A549 (cell line): Measurements from ENCODE around the gene ARHGDIA. TPM values are rescaled to one million over a fixed set of nuclear protein-coding genes. Genes with fewer than 3 reads are reported as not detected.

Experiments used
- ATAC-seq, 2 experiments: fragments of 200-7000 bp in 1 of 2; fragments of >200 bp in 1 of 2; cut with Nextera tagmentation in 1 of 2; cut with Tn5 transposase in 1 of 2; 3 replicates each; pipeline versions ENCODE4 v1.8.0 to v1.9.1; 2018 to 2020; ENCODE audit warnings: mild to moderate bottlenecking in 1 of 2, moderate library complexity in 1 of 2
- CTCF ChIA-PET: fragments of 300-600 bp; sonication (Branson Sonifier 250); formaldehyde crosslinking; extraction: SDS; loops from one replicate; lab custom pipeline; 2021; ENCODE audit warnings: antibody characterized with exemption, inconsistent platforms; lab: Yijun Ruan, JAX
- POLR2A ChIA-PET: fragments of 350-600 bp; formaldehyde crosslinking; extraction: SDS; loops from one replicate; lab custom pipeline; 2021; ENCODE audit warnings: antibody characterized with exemption, inconsistent platforms; lab: Yijun Ruan, JAX
- DNase-seq, 2 experiments: peaks; one replicate each; pipeline versions ENCODE4 v3.0.0 to v3.0.0-alpha.2; 2011 to 2016; ENCODE audit warnings: low read depth in 1 of 2, low spot score in 1 of 2
- FAIRE-seq: peaks from 2 replicates; lab custom pipeline; 2011; peaks lifted over from hg19 to GRCh38; lab: Jason Lieb, UNC
- H3K27ac ChIP-seq, 2 experiments: fragments of >200 bp; sonication (Bioruptor Twin); formaldehyde crosslinking; 3 replicates each; pipeline ENCODE4 v1.5.1; 2016 to 2017
- H3K4me1 ChIP-seq: fragments of >200 bp; sonication (Bioruptor Twin); formaldehyde crosslinking; 3 replicates; pipeline ENCODE4 v1.6.1; 2016
- H3K4me2 ChIP-seq: fragments of >200 bp; sonication (Bioruptor Twin); formaldehyde crosslinking; 3 replicates; pipeline ENCODE4 v1.6.1; 2016
- H3K4me3 ChIP-seq: fragments of >200 bp; sonication (Bioruptor Twin); formaldehyde crosslinking; 3 replicates; pipeline ENCODE4 v1.5.1; 2016
- H3K9me3 ChIP-seq: fragments of >200 bp; sonication (Bioruptor Twin); formaldehyde crosslinking; 3 replicates; pipeline ENCODE4 v1.6.1; 2016
- BHLHE40 ChIP-seq: IDR thresholded peaks from 2 replicates; pipeline ENCODE4 v1.6.1; 2012; ENCODE audit warnings: low read depth, low read length, inconsistent platforms
- CBX2 ChIP-seq: fragments of 200-600 bp; sonication (generic); IDR thresholded peaks from 2 replicates; pipeline ENCODE4 v1.6.1; 2016; ENCODE audit warnings: low read depth, mild to moderate bottlenecking, borderline replicate concordance
- CHD2 ChIP-seq: fragments of 150-350 bp; IDR thresholded peaks from 2 replicates; pipeline ENCODE4 v1.6.1; 2014; ENCODE audit warnings: low read length; ENCODE audit not compliant: partially characterized antibody
- CHD4 ChIP-seq: fragments of 200-600 bp; sonication (generic); IDR thresholded peaks from 2 replicates; pipeline ENCODE4 v1.6.1; 2016; ENCODE audit warnings: antibody characterized with exemption, mild to moderate bottlenecking, borderline replicate concordance
- CTCF ChIP-seq: fragments of >200 bp; sonication (Bioruptor Twin); formaldehyde crosslinking; IDR thresholded peaks from 3 replicates; pipeline ENCODE4 v1.5.1; 2016
- EP300 ChIP-seq, 2 experiments: fragments of >200 bp; sonication (Bioruptor Twin); formaldehyde crosslinking; IDR thresholded peaks; 2 replicates in 1 of 2; 3 replicates in 1 of 2; pipeline ENCODE4 v1.6.1; 2016 to 2017
- ESRRA ChIP-seq: fragments of 150-350 bp; IDR thresholded peaks from 2 replicates; pipeline ENCODE4 v1.6.1; 2014; ENCODE audit warnings: mild to moderate bottlenecking, low read length, borderline replicate concordance
- FOSB ChIP-seq: fragments of 250-450 bp; sonication (Bioruptor Pico); IDR thresholded peaks from 2 replicates; pipeline ENCODE4 v1.5.0; 2020; ENCODE audit warnings: mild to moderate bottlenecking, moderate library complexity
- FOSL2 ChIP-seq, 2 experiments: fragments of 450-650 bp in 1 of 2; fragments of >200 bp in 1 of 2; sonication (Bioruptor Twin) in 1 of 2; formaldehyde crosslinking; IDR thresholded peaks; 2 replicates each; pipeline versions ENCODE4 v1.5.0 to v1.6.1; 2016 to 2020; ENCODE audit warnings: mild to moderate bottlenecking in 1 of 2, moderate library complexity in 1 of 2
- HDAC2 ChIP-seq: fragments of 200-600 bp; sonication (generic); IDR thresholded peaks from 2 replicates; pipeline ENCODE4 v1.6.1; 2016
- HEYL ChIP-seq: fragments of 250-450 bp; sonication (Bioruptor Pico); IDR thresholded peaks from 2 replicates; pipeline ENCODE4 v1.8.0; 2021; ENCODE audit warnings: mild to moderate bottlenecking, moderate library complexity
- HOXA7 ChIP-seq: fragments of 250-450 bp; sonication (Bioruptor Pico); IDR thresholded peaks from 2 replicates; pipeline ENCODE4 v1.5.0; 2020; ENCODE audit warnings: mild to moderate bottlenecking, moderate library complexity
- JUN ChIP-seq, 2 experiments: fragments of >200 bp; sonication (Bioruptor Twin); formaldehyde crosslinking; IDR thresholded peaks; 2 replicates in 1 of 2; 3 replicates in 1 of 2; pipeline ENCODE4 v1.6.1; 2016 to 2017
- JUNB ChIP-seq: fragments of >200 bp; sonication (Bioruptor Twin); formaldehyde crosslinking; IDR thresholded peaks from 2 replicates; pipeline ENCODE4 v1.6.1; 2016
- MAFK ChIP-seq: fragments of 450-650 bp; IDR thresholded peaks from 2 replicates; pipeline ENCODE4 v1.6.1; 2014; ENCODE audit not compliant: partially characterized antibody
- NFE2L2 ChIP-seq: fragments of 150-350 bp; conservative IDR thresholded peaks from 2 replicates; pipeline ENCODE4 v1.6.1; 2014; ENCODE audit warnings: low read length
- NPAS2 ChIP-seq: fragments of 250-450 bp; sonication (Bioruptor Pico); IDR thresholded peaks from 2 replicates; pipeline ENCODE4 v1.8.0; 2022; ENCODE audit warnings: mild to moderate bottlenecking, moderate library complexity, borderline replicate concordance
- PHF8 ChIP-seq: fragments of 200-600 bp; sonication (generic); IDR thresholded peaks from 2 replicates; pipeline ENCODE4 v1.6.1; 2016; ENCODE audit warnings: low read depth, mild to moderate bottlenecking, antibody characterized with exemption, moderate library complexity, borderline replicate concordance
- RARB ChIP-seq: fragments of 250-450 bp; sonication (Bioruptor Pico); IDR thresholded peaks from 2 replicates; pipeline ENCODE4 v1.8.0; 2021; ENCODE audit warnings: mild to moderate bottlenecking, moderate library complexity
- RCOR1 ChIP-seq: fragments of 150-350 bp; IDR thresholded peaks from 2 replicates; pipeline ENCODE4 v1.6.1; 2014; ENCODE audit warnings: antibody characterized with exemption, low read length, low read depth
- REST ChIP-seq: fragments of 200-600 bp; sonication (generic); IDR thresholded peaks from 2 replicates; pipeline ENCODE4 v1.6.1; 2016; ENCODE audit warnings: antibody characterized with exemption, mild to moderate bottlenecking, moderate library complexity
- SMC3 ChIP-seq: fragments of >200 bp; sonication (Bioruptor Twin); formaldehyde crosslinking; IDR thresholded peaks from 3 replicates; pipeline ENCODE4 v1.6.1; 2018; ENCODE audit warnings: inconsistent platforms
- TFCP2L1 ChIP-seq: fragments of 250-450 bp; sonication (Bioruptor Pico); IDR thresholded peaks from 2 replicates; pipeline ENCODE4 v1.5.0; 2021; ENCODE audit warnings: mild to moderate bottlenecking
- ZFP36 ChIP-seq: fragments of 450-650 bp; IDR thresholded peaks from 2 replicates; pipeline ENCODE4 v1.6.1; 2014; ENCODE audit warnings: borderline replicate concordance; ENCODE audit not compliant: partially characterized antibody
- WGBS: methylation state at CpG from one replicate; pipeline ENCODE4 v1.1.6; 2017; ENCODE audit errors: missing lambda C conversion rate; 5-methylcytosine and 5-hydroxymethylcytosine counted together
- polyA plus RNA-seq, 4 experiments: library from polyadenylated mRNA; depleted of rRNA in 3 of 4; stranded (reverse); fragments of >200 nt; fragmentation: RNase III in 1 of 4; extraction: RNeasy Plus Mini Kit Qiagen cat#74134 plus additional on column Dnase treatment in 1 of 4; gene quantifications; 2 replicates in 3 of 4; 3 replicates in 1 of 4; pipeline ENCODE4 v1.2.3, GENCODE V29; 2011 to 2017

The ARHGDIA gene
- polyA plus RNA-seq, 2 of the 4 experiments (the other 2 are of a cell fraction): 64.0 to 503 TPM

- no peak for FAIRE-seq
- DNase-seq: no peak
- Histone ChIP-seq H3K27ac (peak overlapping the region in 1 of 2 experiments; percentile 93; a peak in 3 of 6 replicates), H3K4me3 (no peak overlapping the region), H3K4me2 (peak overlapping the region; percentile 99), H3K9me3 (no peaks in the 10 kb centered on the region), H3K4me1 (peaks cover 21% of the 10 kb centered on the region; the same call in 2 of the 3 replicates)
- WGBS: 96% methylated on average over 7 of the region's 7 CpGs
- no peak for ATAC-seq
- TF ChIP-seq MAFK: no peak
- no peak for TF ChIP-seq CHD4
- TF ChIP-seq CBX2: no peak
- TF ChIP-seq HDAC2: no peak
- TF ChIP-seq PHF8: no peak
- TF ChIP-seq CTCF: no peak
- TF ChIP-seq BHLHE40: no peak
- no peak for TF ChIP-seq RARB (CRISPR knock-in tag)
- no peak for TF ChIP-seq RCOR1
- ChIA-PET CTCF (interaction anchor here (1.9 kb wide), 1 partner anchor 10 kb away, joined by 5 read pairs; no protein-coding TSS in a partner anchor), POLR2A (interaction anchor here (0.6 to 0.8 kb wide), 3 partner anchors 33 to 114 kb away, joined by 3 to 5 read pairs (median 5); no protein-coding TSS in a partner anchor)
Observed at GRCh38 chr17:81831563-81831956, 39.6 kb downstream of the ARHGDIA start.

- Histone ChIP-seq H3K4me3 (no peak overlapping the region), H3K27ac (no peak overlapping the region), H3K4me1 (peaks cover 21% of the 10 kb centered on the region; the same call in 2 of the 3 replicates), H3K9me3 (no peaks in the 10 kb centered on the region), H3K4me2 (no peak overlapping the region)
- 90% methylated on average over 3 of the region's 6 CpGs for WGBS
- TF ChIP-seq JUNB: no peak
- TF ChIP-seq NFE2L2: no peak
- no peak for TF ChIP-seq ZFP36
- TF ChIP-seq JUN (IDR thresholded peaks at IDR 0.05): no peak
- TF ChIP-seq REST: no peak
- TF ChIP-seq FOSB (CRISPR knock-in tag): no peak
- TF ChIP-seq FOSL2 (IDR thresholded peaks at IDR 0.05): no peak
- no peak for TF ChIP-seq FOSL2 (CRISPR knock-in tag; IDR thresholded peaks at IDR 0.05)
- TF ChIP-seq PHF8: no peak
- no peak for TF ChIP-seq HEYL (CRISPR knock-in tag)
- TF ChIP-seq SMC3: no peak
- TF ChIP-seq EP300 (IDR thresholded peaks at IDR 0.05): no peak
- TF ChIP-seq HOXA7 (CRISPR knock-in tag): no peak
- TF ChIP-seq ESRRA: no peak
- TF ChIP-seq CHD2: no peak
- TF ChIP-seq TFCP2L1 (CRISPR knock-in tag): no peak
- no peak for TF ChIP-seq NPAS2
- FAIRE-seq (no peak), ATAC-seq (no peak), DNase-seq (no peak)
- ChIA-PET POLR2A (no interaction called here), CTCF (interaction anchor here (1.0 to 2.3 kb wide), 3 partner anchors 8 to 96 kb away, joined by 3 to 5 read pairs (median 5); no protein-coding TSS in a partner anchor)
Observed at GRCh38 chr17:81829858-81830257, 41.3 kb downstream of the ARHGDIA start.
